ENCODE data around the gene LRRC74B.
"Not testable (repeated sequence)": the region's sequence is repeated elsewhere in the genome, so short reads cannot be mapped to it uniquely, and the experiment has no call there.

LRRC74B gene

GRCh38 chr22:21054714-21055563 is 9.2 kb downstream of the LRRC74B start:
- no peak for DNase-seq (ENCODE audit: low spot score)

DNA sequence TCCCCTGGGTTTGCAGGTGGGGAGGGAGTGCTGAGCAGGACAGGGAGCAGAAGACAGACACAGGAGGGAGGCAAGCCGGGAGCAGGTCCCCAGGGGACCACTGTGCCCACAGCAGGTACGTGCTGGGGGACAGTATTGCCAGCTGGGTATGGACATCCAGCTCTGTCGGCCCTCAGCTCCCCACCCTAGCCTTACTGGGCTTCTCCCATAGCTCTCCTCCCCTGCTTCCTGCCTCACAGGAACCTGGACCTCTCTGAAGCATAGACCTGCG is 9.8 kb downstream of the LRRC74B start:
- DNase-seq (ENCODE audit: low spot score): no peak

GRCh38 chr22:21055880-21056319 is 10.2 kb downstream of the LRRC74B start:
- DNase-seq (ENCODE audit: low spot score): no peak

GRCh38 chr22:21060363-21060762 is 14.6 kb downstream of the LRRC74B start:
- not testable (repeated sequence) for DNase-seq (ENCODE audit: low spot score)

DNA sequence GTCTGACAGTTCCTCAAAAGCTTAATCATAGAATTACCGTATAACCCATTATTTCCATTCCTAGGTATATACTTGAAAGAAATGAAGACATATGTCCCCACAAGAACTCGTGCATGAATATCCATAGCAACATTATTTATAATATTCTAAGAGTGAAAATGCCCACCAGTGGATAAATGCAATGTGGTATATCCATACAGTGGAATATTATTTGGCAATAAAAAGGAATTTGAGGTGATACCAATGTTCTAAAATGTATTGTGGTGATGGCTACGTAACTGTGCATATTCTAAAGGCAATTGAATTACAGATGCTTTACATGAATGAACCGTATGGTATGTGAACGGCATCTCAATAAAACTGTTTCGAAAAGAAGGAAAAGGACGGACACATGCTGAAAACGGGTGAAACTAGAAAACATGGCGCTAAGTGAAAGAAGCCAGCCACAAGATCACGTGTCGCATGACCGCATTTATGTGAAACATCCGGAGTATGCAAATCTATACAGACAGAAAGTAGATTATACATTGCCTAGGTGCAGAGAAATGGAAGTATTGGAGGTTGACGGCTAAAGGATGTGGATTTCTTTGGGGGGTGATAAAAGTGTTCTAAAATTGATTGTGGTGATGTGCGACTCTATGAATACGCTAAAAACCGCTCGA is 16.0 kb downstream of the LRRC74B start:
- not testable (repeated sequence) for DNase-seq (ENCODE audit: low spot score)

- DNase-seq (ENCODE audit: low spot score): not testable (repeated sequence)
These were observed 18.7 kb downstream of the LRRC74B start for GRCh38 chr22:21064425-21064824.

DNA sequence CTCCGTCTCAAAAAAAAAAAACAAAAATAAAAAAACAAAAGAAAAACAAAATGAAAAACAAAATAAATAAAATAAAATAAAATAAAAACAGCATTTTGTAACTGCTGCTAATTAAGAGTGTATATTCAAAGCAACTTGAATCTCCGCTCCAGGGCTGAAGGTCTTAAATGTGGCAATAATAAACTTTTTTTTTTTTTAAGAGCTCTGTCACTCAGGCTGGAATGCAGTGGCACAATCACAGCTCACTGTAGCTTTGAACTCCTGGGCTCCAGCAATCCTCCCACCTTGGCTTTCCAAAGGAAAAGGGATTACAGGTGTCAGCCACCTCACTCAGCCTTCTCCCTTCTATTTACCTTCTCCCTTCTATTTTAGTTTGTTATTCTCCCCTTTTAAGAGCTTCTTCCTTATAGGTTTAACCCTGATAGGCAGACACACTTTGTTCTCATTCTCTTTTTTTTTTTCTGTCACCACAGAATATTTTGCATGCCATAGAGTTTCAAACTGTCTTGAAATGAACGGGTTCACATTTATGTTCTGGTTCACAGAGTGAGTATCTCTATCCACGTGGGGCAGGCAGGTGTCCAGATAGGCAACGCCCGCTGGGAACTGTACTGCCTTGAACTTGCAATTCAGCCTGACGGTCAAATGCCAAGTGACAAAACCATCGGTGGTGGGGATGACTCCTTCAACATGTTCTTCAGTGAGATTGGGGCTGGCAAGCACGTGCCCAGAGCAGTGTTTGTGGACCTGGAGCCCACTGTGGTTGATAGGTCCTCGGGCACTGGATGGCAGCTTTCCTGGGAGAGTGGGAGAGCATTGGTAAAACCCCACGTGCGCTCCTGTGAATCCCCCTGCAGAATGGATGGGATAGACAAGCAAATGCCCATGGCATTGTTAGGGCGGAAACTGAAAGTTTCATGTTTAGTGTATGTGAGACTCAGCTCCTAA is 19.4 kb downstream of the LRRC74B start:
- DNase-seq (ENCODE audit: low spot score): no peak

GRCh38 chr22:21067075-21067900 is 21.5 kb downstream of the LRRC74B start:
- no peak for DNase-seq (ENCODE audit: low spot score)

- DNase-seq (ENCODE audit: low spot score): no peak
These were observed 22.3 kb downstream of the LRRC74B start for GRCh38 chr22:21067901-21068680.

- DNase-seq (ENCODE audit: low spot score): no peak
These were observed 23.0 kb downstream of the LRRC74B start for GRCh38 chr22:21068681-21069276.

DNA sequence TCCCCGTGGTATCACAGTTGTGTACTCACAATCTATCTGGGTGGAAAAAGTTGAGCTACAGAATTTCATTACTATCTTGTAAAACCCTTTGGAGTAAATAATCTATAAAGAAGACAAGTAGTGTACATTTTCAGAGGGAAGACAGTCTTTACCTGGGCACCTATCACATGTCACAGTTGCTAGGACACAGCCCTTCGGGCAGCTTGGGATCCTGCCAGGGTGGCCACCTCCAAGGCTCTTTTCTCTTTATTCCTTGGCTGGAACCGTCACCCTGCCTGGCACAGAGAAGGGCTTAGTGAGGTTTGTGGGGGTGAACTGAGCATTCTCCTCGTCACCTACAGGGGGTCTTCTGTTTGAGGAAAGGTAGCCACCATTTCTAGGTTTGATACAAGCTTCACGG is 23.6 kb downstream of the LRRC74B start:
- no peak for DNase-seq (ENCODE audit: low spot score)

- no peak for DNase-seq (ENCODE audit: low spot score)
These were observed 25.2 kb downstream of the LRRC74B start for GRCh38 chr22:21070690-21071615.

- not testable (repeated sequence) for DNase-seq (ENCODE audit: low spot score)
These were observed 26.1 kb downstream of the LRRC74B start for GRCh38 chr22:21071796-21072195.

- no peak for DNase-seq (ENCODE audit: low spot score)
These were observed 27.3 kb downstream of the LRRC74B start for GRCh38 chr22:21073023-21073422.

GRCh38 chr22:21073482-21073881 is 27.7 kb downstream of the LRRC74B start:
- no peak for DNase-seq (ENCODE audit: low spot score)

- no peak for DNase-seq (ENCODE audit: low spot score)
These were observed 28.5 kb downstream of the LRRC74B start for GRCh38 chr22:21074102-21074715.

DNA sequence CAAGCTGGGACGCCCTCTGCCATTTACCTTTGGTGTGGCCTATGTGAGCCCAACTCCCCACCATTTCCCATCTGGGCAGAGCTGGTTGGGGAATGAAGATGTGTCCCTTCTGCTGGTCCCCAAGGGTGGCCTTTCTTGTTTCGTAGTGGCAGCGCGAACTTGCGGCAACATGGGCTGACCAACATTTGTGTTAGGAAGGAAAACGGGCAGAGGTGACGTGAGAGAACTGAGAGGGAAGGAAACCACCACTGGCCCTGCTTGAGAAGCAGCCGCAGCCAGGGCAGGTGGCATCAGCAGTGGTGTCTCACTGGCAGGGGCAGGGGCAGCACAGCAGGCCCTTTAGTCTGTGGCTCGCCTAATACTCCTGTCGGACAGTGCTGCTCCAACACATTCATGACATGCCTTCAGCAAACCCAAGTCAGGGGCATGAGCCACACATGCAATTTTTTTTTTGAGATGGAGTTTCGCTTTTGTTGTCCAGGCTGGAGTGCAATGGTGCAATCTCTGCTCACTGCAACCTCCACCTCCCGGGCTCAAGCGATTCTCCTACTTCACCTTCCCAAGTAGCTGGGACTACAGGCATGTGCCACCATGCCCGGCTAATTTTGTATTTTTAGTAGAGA is 29.9 kb downstream of the LRRC74B start:
- no peak for DNase-seq (ENCODE audit: low spot score)

GRCh38 chr22:21076912-21077625 is 31.3 kb downstream of the LRRC74B start:
- no peak for DNase-seq (ENCODE audit: low spot score)
